B cell (primary cell): ENCODE results near the gene ATR.

ENCODE experiments used
- CTCF ChIP-seq: fragments of 200-600 bp; IDR thresholded peaks from one replicate; pipeline ENCODE4 v1.8.0; 2022; ENCODE audit warnings: antibody characterized with exemption, mild to moderate bottlenecking
- EZH2 ChIP-seq: IDR thresholded peaks from 2 replicates; pipeline ENCODE4 v1.6.1; 2012; ENCODE audit warnings: borderline replicate concordance, low read depth, mild to moderate bottlenecking, moderate library complexity, low read length; ENCODE audit not compliant: insufficient read depth, poor library complexity, severe bottlenecking

DNA sequence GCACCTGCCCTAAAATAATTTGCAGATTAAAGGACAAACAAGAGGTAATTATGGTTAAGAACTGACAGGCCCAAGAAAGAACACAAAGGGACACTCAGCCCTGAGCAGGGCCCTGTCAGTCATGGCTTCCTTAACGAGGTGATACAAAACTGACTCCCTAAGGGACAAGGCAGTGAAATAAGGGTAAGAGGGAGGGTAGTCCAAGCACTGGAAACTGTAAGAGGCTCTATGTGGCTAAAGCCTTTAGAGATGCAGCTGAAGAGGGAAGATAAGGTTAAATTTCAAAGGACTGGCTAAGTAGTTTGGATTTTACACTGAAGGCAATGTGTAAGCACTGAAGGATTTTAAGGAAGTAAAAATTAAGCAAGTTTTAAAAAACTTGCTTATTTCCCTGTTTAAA, 3.9 kb downstream of the ATR start:
- TF ChIP-seq CTCF (no peak), EZH2 (no peak)
